Measurements from ENCODE around the gene NAXE. TPM values are rescaled to one million over a fixed set of nuclear protein-coding genes. Genes with fewer than 3 reads are reported as not detected.

Gene NAXE
- total RNA-seq, 1 donor from 2014 or later, result 62.2 TPM

- intact Hi-C loops (cut with DNase I), result no loop called here
Measured at GRCh38 chr1:156571261-156571852, 20.2 kb upstream of the NAXE start.

GRCh38 chr1:156571919-156572662 lies 19.5 kb upstream of the NAXE start, which contains the start of gene IQGAP3:
Gene IQGAP3 (minus strand): TSS chr1:156572565. CDS start chr1:156572529, 36 bp downstream.
- H3K4me3 ChIP-seq, result peak within 1 kb of the TSS; percentile 47

More at GRCh38 chr1:156571261-156571852, 20.2 kb upstream of the NAXE start:
- Histone ChIP-seq H3K9me3 (no peaks in the 10 kb centered on the region), H3K4me1 (peaks cover 16% of the 10 kb centered on the region), H3K27ac (no peak overlapping the region), H3K4me3 (no peak overlapping the region), H3K36me3 (no peaks in the 10 kb centered on the region), H3K27me3 (ENCODE audit: low read depth) (peaks cover 3% of the 10 kb centered on the region)
- no peak for DNase-seq
- peak in 1 of 2 donors; percentile 36 for ATAC-seq
- TF ChIP-seq, protein P1, sequence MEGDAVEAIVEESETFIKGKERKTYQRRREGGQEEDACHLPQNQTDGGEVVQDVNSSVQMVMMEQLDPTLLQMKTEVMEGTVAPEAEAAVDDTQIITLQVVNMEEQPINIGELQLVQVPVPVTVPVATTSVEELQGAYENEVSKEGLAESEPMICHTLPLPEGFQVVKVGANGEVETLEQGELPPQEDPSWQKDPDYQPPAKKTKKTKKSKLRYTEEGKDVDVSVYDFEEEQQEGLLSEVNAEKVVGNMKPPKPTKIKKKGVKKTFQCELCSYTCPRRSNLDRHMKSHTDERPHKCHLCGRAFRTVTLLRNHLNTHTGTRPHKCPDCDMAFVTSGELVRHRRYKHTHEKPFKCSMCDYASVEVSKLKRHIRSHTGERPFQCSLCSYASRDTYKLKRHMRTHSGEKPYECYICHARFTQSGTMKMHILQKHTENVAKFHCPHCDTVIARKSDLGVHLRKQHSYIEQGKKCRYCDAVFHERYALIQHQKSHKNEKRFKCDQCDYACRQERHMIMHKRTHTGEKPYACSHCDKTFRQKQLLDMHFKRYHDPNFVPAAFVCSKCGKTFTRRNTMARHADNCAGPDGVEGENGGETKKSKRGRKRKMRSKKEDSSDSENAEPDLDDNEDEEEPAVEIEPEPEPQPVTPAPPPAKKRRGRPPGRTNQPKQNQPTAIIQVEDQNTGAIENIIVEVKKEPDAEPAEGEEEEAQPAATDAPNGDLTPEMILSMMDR (IDR thresholded peaks at IDR 0.05), result no peak

DNA sequence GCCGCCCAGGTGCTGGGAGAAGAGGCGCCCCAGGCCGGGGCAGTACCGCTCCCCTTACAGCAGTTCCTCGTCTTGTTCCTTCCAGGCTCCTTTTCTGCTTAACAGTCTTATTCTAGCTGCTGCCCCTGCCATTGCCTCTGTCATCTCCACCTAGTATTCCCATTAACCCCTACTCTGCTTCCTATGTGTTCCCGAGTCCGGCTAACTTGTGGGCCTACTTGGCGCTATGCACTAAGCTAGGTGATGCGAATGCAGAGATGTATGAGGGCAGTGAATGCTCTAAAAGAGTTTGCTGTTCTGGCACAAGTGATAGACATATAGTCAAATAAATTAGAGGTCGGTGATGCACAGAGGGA lies 18.9 kb upstream of the NAXE start:
- Histone ChIP-seq H3K4me1 (peaks cover 16% of the 10 kb centered on the region), H3K27me3 (ENCODE audit: low read depth) (peaks cover 3% of the 10 kb centered on the region), H3K9me3 (no peaks in the 10 kb centered on the region), H3K4me3 (peak overlapping the region; percentile 47), H3K27ac (no peak overlapping the region), H3K36me3 (no peaks in the 10 kb centered on the region)
- intact Hi-C loops (cut with DNase I), result no loop called here
- TF ChIP-seq, protein P1 (IDR thresholded peaks at IDR 0.05), result no peak
- DNase-seq (no peak), ATAC-seq (no peak)

More at GRCh38 chr1:156571919-156572662, 19.5 kb upstream of the NAXE start, which contains the start of gene IQGAP3:
- Histone ChIP-seq H3K9me3 (no peaks in the 10 kb centered on the region), H3K27me3 (ENCODE audit: low read depth) (peaks cover 3% of the 10 kb centered on the region), H3K27ac (no peak within 1 kb of the TSS), H3K4me1 (peaks cover 16% of the 10 kb centered on the region), H3K36me3 (no peaks in the 10 kb centered on the region)
- intact Hi-C loops (cut with DNase I), result no loop called here
- TF ChIP-seq, protein P1 (IDR thresholded peaks at IDR 0.05), result no peak
- peak; percentile 91 for DNase-seq
- ATAC-seq, result peak; percentile 94 to 96

GRCh38 chr1:156574039-156574633 lies 17.4 kb upstream of the NAXE start:
- ATAC-seq (no peak), DNase-seq (no peak)
- no peak overlapping the region for H3K4me3 ChIP-seq
- H3K27me3 ChIP-seq (ENCODE audit: low read depth), result peaks cover 3% of the 10 kb centered on the region
- H3K27ac ChIP-seq, result no peak overlapping the region
- no peaks in the 10 kb centered on the region for H3K9me3 ChIP-seq
- peaks cover 16% of the 10 kb centered on the region for H3K4me1 ChIP-seq
- no peaks in the 10 kb centered on the region for H3K36me3 ChIP-seq
- TF ChIP-seq, protein P1 (IDR thresholded peaks at IDR 0.05), result no peak
- intact Hi-C loops (cut with DNase I), result no loop called here

GRCh38 chr1:156577550-156577949 lies 14.0 kb upstream of the NAXE start:
- no peak overlapping the region for H3K27ac ChIP-seq
- TF ChIP-seq, protein P1 (IDR thresholded peaks at IDR 0.05), result no peak
- peaks cover 3% of the 10 kb centered on the region for H3K4me1 ChIP-seq
- DNase-seq (no peak), ATAC-seq (peak in 1 of 2 donors; percentile 13)
- no peaks in the 10 kb centered on the region for H3K36me3 ChIP-seq
- intact Hi-C loops (cut with DNase I), result no loop called here
- H3K27me3 ChIP-seq (ENCODE audit: low read depth), result no peaks in the 10 kb centered on the region
- H3K9me3 ChIP-seq, result no peaks in the 10 kb centered on the region
- no peak overlapping the region for H3K4me3 ChIP-seq

Data from lower lobe of right lung (tissue), 2 donors.